MM.1S (cell line): ENCODE data around the gene HIKESHI.
A peak's percentile ranks its signal among the peaks of the same experiment; 100 is the strongest.

Experiments
- DNase-seq: peaks from one replicate; pipeline ENCODE4 v3.0.0-alpha.2; 2015
- H2AFZ ChIP-seq: fragments of 300-600 bp; sonication (generic); 2 replicates; pipeline ENCODE4 v1.6.0; 2016; ENCODE audit warnings: antibody characterized with exemption, low read length
- H3F3A ChIP-seq: fragments of 300-600 bp; sonication (generic); 2 replicates; pipeline ENCODE4 v1.6.1; 2016; ENCODE audit warnings: mild to moderate bottlenecking, antibody characterized with exemption, low read length, moderate library complexity, mixed read lengths; ENCODE audit not compliant: insufficient read depth
- H3K27ac ChIP-seq: fragments of 300-600 bp; sonication (generic); 2 replicates; pipeline ENCODE4 v1.5.1; 2016; ENCODE audit warnings: mild to moderate bottlenecking, low read length
- H3K27me3 ChIP-seq: fragments of 300-600 bp; sonication (generic); replicated peaks from 2 replicates; pipeline ENCODE4 v1.6.0; 2016; ENCODE audit warnings: low read length; ENCODE audit not compliant: insufficient read depth
- H3K36me3 ChIP-seq: fragments of 300-600 bp; sonication (generic); replicated peaks from 2 replicates; pipeline ENCODE4 v1.6.1; 2016; ENCODE audit warnings: mild to moderate bottlenecking, low read length, mixed read lengths; ENCODE audit not compliant: insufficient read depth
- H3K4me1 ChIP-seq: fragments of 300-600 bp; sonication (generic); 2 replicates; pipeline ENCODE4 v1.6.1; 2016; ENCODE audit warnings: low read length, mixed read lengths
- H3K4me2 ChIP-seq: fragments of 300-600 bp; sonication (generic); 2 replicates; pipeline ENCODE4 v1.6.0; 2016; ENCODE audit warnings: low read depth, low read length
- H3K4me3 ChIP-seq: fragments of 300-600 bp; sonication (generic); 2 replicates; pipeline ENCODE4 v1.5.1; 2016; ENCODE audit warnings: low read length, mixed read lengths
- H3K79me2 ChIP-seq: fragments of 300-600 bp; sonication (generic); 2 replicates; pipeline ENCODE4 v1.6.1; 2016; ENCODE audit warnings: mixed run types, low read length, mixed read lengths
- H3K9ac ChIP-seq: fragments of 300-600 bp; sonication (generic); 2 replicates; pipeline ENCODE4 v1.6.1; 2016; ENCODE audit warnings: low read length, mixed read lengths
- H3K9me2 ChIP-seq: fragments of 300-600 bp; sonication (generic); replicated peaks from 2 replicates; pipeline ENCODE4 v1.6.1; 2016; ENCODE audit warnings: mild to moderate bottlenecking, low read length, mixed read lengths; ENCODE audit not compliant: insufficient read depth
- H3K9me3 ChIP-seq: fragments of 300-600 bp; sonication (generic); replicated peaks from 2 replicates; pipeline ENCODE4 v1.6.1; 2016; ENCODE audit warnings: mild to moderate bottlenecking, low read length, mixed read lengths; ENCODE audit not compliant: insufficient read depth
- H4K20me1 ChIP-seq: fragments of 300-600 bp; sonication (generic); 2 replicates; pipeline ENCODE4 v1.6.1; 2016; ENCODE audit warnings: mild to moderate bottlenecking, low read length, moderate library complexity, mixed read lengths; ENCODE audit not compliant: insufficient read depth
- EZH2 ChIP-seq: fragments of 300-600 bp; sonication (generic); optimal IDR thresholded peaks from 2 replicates; pipeline ENCODE3; 2017; ENCODE audit warnings: low read depth, mild to moderate bottlenecking, antibody characterized with exemption, low read length, mixed read lengths
- EZH2phosphoT487 ChIP-seq: fragments of 300-600 bp; sonication (generic); IDR thresholded peaks from 2 replicates; pipeline ENCODE4 v1.6.1; 2018; ENCODE audit warnings: antibody characterized with exemption, low read length
- TF ChIP-seq, protein P1 (sequence below): fragments of 300-600 bp; sonication (generic); IDR thresholded peaks from 2 replicates; pipeline ENCODE4 v1.5.1; 2016; ENCODE audit warnings: antibody characterized with exemption, low read length, mixed read lengths

HIKESHI gene

DNA sequence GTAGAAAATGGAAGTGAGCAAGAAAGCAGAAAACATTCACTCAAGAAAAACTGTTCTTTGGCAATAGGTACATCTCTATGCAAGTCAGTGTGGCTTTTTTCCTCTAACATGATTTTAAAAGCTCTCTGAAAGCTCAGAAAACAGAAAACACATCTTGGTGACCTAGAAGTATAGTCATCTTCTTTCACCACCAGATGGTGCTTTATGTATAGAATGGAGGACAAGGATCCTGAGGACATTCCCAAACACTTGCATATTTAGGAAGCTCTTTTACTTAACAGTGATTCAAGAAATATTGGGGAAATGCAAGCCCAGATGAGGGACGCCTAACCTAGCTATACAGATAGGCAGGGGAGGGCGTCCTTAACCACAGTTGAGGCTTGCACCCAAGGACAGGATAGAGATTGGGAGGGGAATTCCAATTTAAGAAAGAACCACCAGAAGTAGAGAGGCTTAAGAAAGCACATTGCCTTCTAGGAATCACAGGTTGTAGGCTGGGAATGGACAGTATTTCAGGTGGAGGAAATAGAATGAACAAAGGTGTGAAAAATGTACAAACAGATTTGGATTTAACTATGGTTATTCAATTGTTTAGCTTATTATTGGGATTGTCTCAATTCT is 58.8 kb downstream of the HIKESHI start:
- DNase-seq: no peak

DNA sequence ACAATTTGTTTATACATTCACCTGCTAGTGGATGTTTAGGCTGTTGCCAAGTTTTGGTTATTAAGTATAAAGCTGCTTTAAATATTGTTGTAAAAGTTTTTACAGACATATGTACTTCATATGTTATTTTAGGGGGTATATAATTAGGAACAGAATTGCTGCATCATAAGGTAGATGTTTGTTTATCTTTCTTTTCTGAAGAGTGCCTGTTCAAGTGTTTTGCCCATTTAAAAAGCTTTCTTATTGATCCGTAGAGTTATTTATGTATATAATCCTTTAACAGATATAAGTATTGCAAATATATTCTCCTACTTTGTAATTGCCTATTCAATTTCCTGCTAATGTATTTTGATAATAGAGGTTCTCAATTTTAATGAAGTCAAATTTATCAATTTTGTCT is 61.4 kb downstream of the HIKESHI start:
- Histone ChIP-seq H3K9ac (no peak overlapping the region), H4K20me1 (no peaks in the 10 kb centered on the region), H3K27me3 (no peaks in the 10 kb centered on the region), H3K4me2 (no peak overlapping the region), H3K9me2 (no peaks in the 10 kb centered on the region), H2AFZ (no peak overlapping the region), H3K4me1 (no peaks in the 10 kb centered on the region), H3K27ac (no peak overlapping the region), H3K9me3 (no peaks in the 10 kb centered on the region), H3K36me3 (no peaks in the 10 kb centered on the region), H3K4me3 (no peak overlapping the region), H3K79me2 (no peaks in the 10 kb centered on the region), H3F3A (no peaks in the 10 kb centered on the region)
- no peak for DNase-seq
- TF ChIP-seq EZH2phosphoT487 (no peak), EZH2 (no peak)
- TF ChIP-seq, protein P1, sequence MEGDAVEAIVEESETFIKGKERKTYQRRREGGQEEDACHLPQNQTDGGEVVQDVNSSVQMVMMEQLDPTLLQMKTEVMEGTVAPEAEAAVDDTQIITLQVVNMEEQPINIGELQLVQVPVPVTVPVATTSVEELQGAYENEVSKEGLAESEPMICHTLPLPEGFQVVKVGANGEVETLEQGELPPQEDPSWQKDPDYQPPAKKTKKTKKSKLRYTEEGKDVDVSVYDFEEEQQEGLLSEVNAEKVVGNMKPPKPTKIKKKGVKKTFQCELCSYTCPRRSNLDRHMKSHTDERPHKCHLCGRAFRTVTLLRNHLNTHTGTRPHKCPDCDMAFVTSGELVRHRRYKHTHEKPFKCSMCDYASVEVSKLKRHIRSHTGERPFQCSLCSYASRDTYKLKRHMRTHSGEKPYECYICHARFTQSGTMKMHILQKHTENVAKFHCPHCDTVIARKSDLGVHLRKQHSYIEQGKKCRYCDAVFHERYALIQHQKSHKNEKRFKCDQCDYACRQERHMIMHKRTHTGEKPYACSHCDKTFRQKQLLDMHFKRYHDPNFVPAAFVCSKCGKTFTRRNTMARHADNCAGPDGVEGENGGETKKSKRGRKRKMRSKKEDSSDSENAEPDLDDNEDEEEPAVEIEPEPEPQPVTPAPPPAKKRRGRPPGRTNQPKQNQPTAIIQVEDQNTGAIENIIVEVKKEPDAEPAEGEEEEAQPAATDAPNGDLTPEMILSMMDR: no peak

More for the DNA sequence above, 58.8 kb downstream of the HIKESHI start:
- no peaks in the 10 kb centered on the region for H3K4me1 ChIP-seq
- no peaks in the 10 kb centered on the region for H3K79me2 ChIP-seq
- H3F3A ChIP-seq: no peaks in the 10 kb centered on the region
- no peaks in the 10 kb centered on the region for H3K9me2 ChIP-seq
- H3K36me3 ChIP-seq: no peaks in the 10 kb centered on the region
- H3K9ac ChIP-seq: no peak overlapping the region
- TF ChIP-seq, protein P1: peak; percentile 10; the same call in 1 of the 2 replicates
- TF ChIP-seq EZH2phosphoT487 (no peak), EZH2 (no peak)
- H3K4me2 ChIP-seq: no peak overlapping the region
- H3K4me3 ChIP-seq: no peak overlapping the region
- H2AFZ ChIP-seq: no peak overlapping the region
- no peaks in the 10 kb centered on the region for H3K27me3 ChIP-seq
- no peaks in the 10 kb centered on the region for H3K9me3 ChIP-seq
- H3K27ac ChIP-seq: no peak overlapping the region
- H4K20me1 ChIP-seq: no peaks in the 10 kb centered on the region

DNA sequence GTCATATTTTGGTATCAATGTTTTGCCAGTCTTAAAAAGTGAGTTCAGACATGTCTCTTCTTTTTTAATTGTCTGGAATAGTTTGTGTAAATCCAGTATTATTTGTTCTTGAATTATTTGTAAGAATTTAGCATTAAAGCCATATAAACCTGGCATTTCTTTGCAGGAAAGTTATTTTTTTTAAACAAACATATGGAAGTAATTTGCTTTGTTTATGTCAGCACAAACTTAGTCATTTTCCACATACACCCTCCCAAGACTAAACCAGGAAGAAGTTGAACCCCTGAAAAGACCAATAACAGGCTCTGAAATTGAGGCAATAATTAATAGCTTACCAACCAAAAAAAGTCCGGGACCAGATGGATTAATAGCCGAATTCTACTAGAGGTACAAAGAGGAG is 63.5 kb downstream of the HIKESHI start:
- DNase-seq: no peak
- no peaks in the 10 kb centered on the region for H3F3A ChIP-seq
- no peak overlapping the region for H3K4me2 ChIP-seq
- no peaks in the 10 kb centered on the region for H3K9me3 ChIP-seq
- no peaks in the 10 kb centered on the region for H3K27me3 ChIP-seq
- no peaks in the 10 kb centered on the region for H4K20me1 ChIP-seq
- H3K4me1 ChIP-seq: no peaks in the 10 kb centered on the region
- TF ChIP-seq EZH2 (no peak), EZH2phosphoT487 (no peak)
- H3K9me2 ChIP-seq: no peaks in the 10 kb centered on the region
- no peak overlapping the region for H3K4me3 ChIP-seq
- no peaks in the 10 kb centered on the region for H3K79me2 ChIP-seq
- H2AFZ ChIP-seq: no peak overlapping the region
- no peaks in the 10 kb centered on the region for H3K36me3 ChIP-seq
- H3K27ac ChIP-seq: no peak overlapping the region
- no peak overlapping the region for H3K9ac ChIP-seq

DNA sequence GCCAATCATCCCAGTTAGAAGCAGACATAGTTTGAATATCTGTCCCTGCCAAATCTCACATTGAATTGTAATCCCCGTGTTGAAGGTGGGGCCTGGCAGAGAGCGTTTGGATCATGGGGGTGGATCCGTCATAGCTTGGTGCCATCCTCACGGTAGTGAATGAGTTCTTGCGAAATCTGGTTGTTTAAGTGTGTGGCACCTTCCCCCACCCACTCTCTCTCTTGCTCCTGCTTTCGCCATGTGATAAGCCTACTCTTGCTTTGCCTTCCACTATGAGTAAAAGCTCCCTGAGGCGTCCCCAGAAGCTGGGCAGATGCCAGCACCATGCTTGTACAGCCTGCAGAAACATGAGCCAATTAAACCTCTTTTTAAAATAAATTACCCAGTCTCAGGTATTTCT is 67.6 kb downstream of the HIKESHI start:
- no peak for DNase-seq
- no peaks in the 10 kb centered on the region for H3F3A ChIP-seq
- H3K79me2 ChIP-seq: no peaks in the 10 kb centered on the region
- H3K4me2 ChIP-seq: no peak overlapping the region
- H3K4me1 ChIP-seq: no peaks in the 10 kb centered on the region
- H3K36me3 ChIP-seq: no peaks in the 10 kb centered on the region
- H3K9me2 ChIP-seq: no peaks in the 10 kb centered on the region
- H2AFZ ChIP-seq: no peak overlapping the region
- no peaks in the 10 kb centered on the region for H4K20me1 ChIP-seq
- H3K9me3 ChIP-seq: no peaks in the 10 kb centered on the region
- no peak overlapping the region for H3K27ac ChIP-seq
- H3K9ac ChIP-seq: no peak overlapping the region
- H3K4me3 ChIP-seq: no peak overlapping the region
- TF ChIP-seq, protein P1: no peak
- no peak for TF ChIP-seq EZH2phosphoT487
- no peak for TF ChIP-seq EZH2
- no peaks in the 10 kb centered on the region for H3K27me3 ChIP-seq
